Loucy (cell line): ENCODE measurements around the gene CCDC81.
"Not testable (repeated sequence)": the region's sequence is repeated elsewhere in the genome, so short reads cannot be mapped to it uniquely, and the experiment has no call there.

ENCODE experiments used
- CTCF ChIP-seq: fragments of 200-600 bp; sonication (generic); conservative IDR thresholded peaks from 2 replicates; pipeline ENCODE4 v1.5.1; 2014; ENCODE audit warnings: mild to moderate bottlenecking, antibody characterized with exemption, low read length
- EZH2phosphoT487 ChIP-seq: fragments of 200-600 bp; IDR thresholded peaks from 2 replicates; pipeline ENCODE4 v1.6.1; 2018; ENCODE audit warnings: antibody characterized with exemption, mild to moderate bottlenecking, moderate library complexity, borderline replicate concordance

GRCh38 chr11:86433361-86434095 lies 58.8 kb downstream of the CCDC81 start:
- not testable (repeated sequence) for TF ChIP-seq CTCF, EZH2phosphoT487
